ENCODE data around the gene FOXP1. TPM values are rescaled to one million over a fixed set of nuclear protein-coding genes. Genes with fewer than 3 reads are reported as not detected.

FOXP1 gene
- total RNA-seq, 4 donors from 2014 or later = 86.4 to 107 (median 93.8) TPM

GRCh38 chr3:71525391-71525790 lies 58.1 kb downstream of the FOXP1 start:
- 87 to 90% methylated on average over 3 of the region's 3 CpGs for WGBS, 2 donors
- Histone ChIP-seq H3K4me3 (no peak overlapping the region), H3K27ac (no peak overlapping the region), H3K9me3 (no peaks in the 10 kb centered on the region), H3K4me1 (peaks cover 0 to 9% (median 0%) of the 10 kb centered on the region in 4 donors), H3K27me3 (no peaks in the 10 kb centered on the region), H3K36me3 (no peaks in the 10 kb centered on the region)
- no peak for TF ChIP-seq EP300 (IDR thresholded peaks at IDR 0.05)
- no peak for DNase-seq (ENCODE audit: low spot score in 2 of 2)

GRCh38 chr3:71524672-71525071 lies 58.9 kb downstream of the FOXP1 start:
- TF ChIP-seq CTCF (IDR thresholded peaks at IDR 0.05) = no peak
- TF ChIP-seq POLR2A (IDR thresholded peaks at IDR 0.05) = no peak
- TF ChIP-seq EP300 (IDR thresholded peaks at IDR 0.05) = no peak
- Histone ChIP-seq H3K27me3 (no peaks in the 10 kb centered on the region), H3K36me3 (no peaks in the 10 kb centered on the region), H3K27ac (no peak overlapping the region), H3K4me1 (peaks cover 0 to 9% (median 0%) of the 10 kb centered on the region in 4 donors), H3K9me3 (no peaks in the 10 kb centered on the region), H3K4me3 (no peak overlapping the region)
- no peak for DNase-seq (ENCODE audit: low spot score in 2 of 2)
- 42 to 45% methylated on average over 7 of the region's 7 CpGs for WGBS, 2 donors

- H3K4me1 ChIP-seq = peaks cover 0 to 8% (median 0%) of the 10 kb centered on the region in 4 donors
- no peak overlapping the region for H3K4me3 ChIP-seq
- H3K27me3 ChIP-seq = no peaks in the 10 kb centered on the region
- no peak for DNase-seq (ENCODE audit: low spot score in 2 of 2)
- 82 to 83% methylated on average over 4 of the region's 4 CpGs for WGBS, 2 donors
- peaks cover 0 to 5% (median 0%) of the 10 kb centered on the region in 3 donors for H3K36me3 ChIP-seq
- no peaks in the 10 kb centered on the region for H3K9me3 ChIP-seq
- TF ChIP-seq EP300 (IDR thresholded peaks at IDR 0.05) = no peak
- TF ChIP-seq POLR2A (IDR thresholded peaks at IDR 0.05) = no peak
- TF ChIP-seq CTCF (IDR thresholded peaks at IDR 0.05) = no peak
- H3K27ac ChIP-seq = no peak overlapping the region
Observed at GRCh38 chr3:71523628-71524027, 59.9 kb downstream of the FOXP1 start.

GRCh38 chr3:71521940-71522876 lies 61.3 kb downstream of the FOXP1 start:
- 84 to 86% methylated on average over 7 of the region's 7 CpGs for WGBS, 2 donors
- no peak overlapping the region for H3K4me3 ChIP-seq
- no peaks in the 10 kb centered on the region for H3K9me3 ChIP-seq
- no peak for DNase-seq (ENCODE audit: low spot score in 2 of 2)
- H3K4me1 ChIP-seq = peaks cover 0 to 5% (median 0%) of the 10 kb centered on the region in 4 donors
- TF ChIP-seq EP300 (IDR thresholded peaks at IDR 0.05) (no peak), POLR2A (IDR thresholded peaks at IDR 0.05) (no peak), CTCF (IDR thresholded peaks at IDR 0.05) (no peak)
- H3K27ac ChIP-seq = no peak overlapping the region
- no peaks in the 10 kb centered on the region for H3K27me3 ChIP-seq
- H3K36me3 ChIP-seq = peaks cover 0 to 7% (median 0%) of the 10 kb centered on the region in 3 donors

DNA sequence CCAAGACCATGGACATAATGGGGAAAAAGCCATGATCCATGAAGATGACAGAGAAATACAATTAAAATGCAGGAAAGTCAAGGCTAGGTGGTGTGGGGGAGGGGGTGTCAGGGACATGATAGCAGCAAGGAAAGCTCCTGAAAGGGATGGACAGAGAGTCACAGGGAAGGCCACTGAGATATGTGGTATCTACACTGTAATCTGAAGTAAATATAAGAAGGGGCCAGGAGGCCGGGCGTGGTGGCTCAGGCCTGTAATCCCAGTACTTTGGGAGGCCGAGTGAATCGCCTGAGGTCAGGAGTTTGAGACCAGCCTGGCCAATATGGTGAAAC lies 62.5 kb downstream of the FOXP1 start:
- Histone ChIP-seq H3K36me3 (peaks cover 0 to 7% (median 0%) of the 10 kb centered on the region in 3 donors), H3K4me3 (no peak overlapping the region), H3K27me3 (no peaks in the 10 kb centered on the region), H3K9me3 (no peaks in the 10 kb centered on the region), H3K4me1 (peaks cover 0 to 5% (median 0%) of the 10 kb centered on the region in 4 donors), H3K27ac (no peak overlapping the region)
- TF ChIP-seq CTCF (IDR thresholded peaks at IDR 0.05) (no peak), EP300 (IDR thresholded peaks at IDR 0.05) (no peak), POLR2A (IDR thresholded peaks at IDR 0.05) (no peak)
- DNase-seq (ENCODE audit: low spot score in 2 of 2) = no peak
- 97% methylated on average over 4 of the region's 4 CpGs for WGBS, 2 donors
